HCT116 (cell line): ENCODE data around the gene ZER1. TPM values are rescaled to one million over a fixed set of nuclear protein-coding genes. Genes with fewer than 3 reads are reported as not detected.

Experiments used
- ATAC-seq: fragments of 200-7000 bp; cut with Tn5 transposase; 2 replicates; pipeline ENCODE4 v1.9.1; 2020; ENCODE audit warnings: mild to moderate bottlenecking, moderate library complexity
- BruUV-seq: library from RNA; stranded (reverse); fragments of 400-500 nt; replicated peaks from 2 replicates; lab custom pipeline; 2021; lab: Mats Ljungman, UMichigan
- CTCF ChIA-PET: fragments of 300-600 bp; sonication (Branson Sonifier 250); formaldehyde crosslinking; loops from one replicate; lab custom pipeline; 2021; ENCODE audit warnings: antibody characterized with exemption; lab: Charles Lee
- POLR2A ChIA-PET: fragments of 300-600, 350-600 bp; sonication (Branson Sonifier 250); formaldehyde crosslinking; loops from one replicate; lab custom pipeline; 2021; ENCODE audit warnings: antibody characterized with exemption; lab: Charles Lee
- RAD21 ChIA-PET, 2 experiments: fragments of 300-600 bp; sonication (Branson Sonifier 250); formaldehyde crosslinking; loops; one replicate each; lab custom pipeline; 2023; ENCODE audit warnings: low total read pairs in 2 of 2; ENCODE audit not compliant: uncharacterized antibody in 2 of 2, unreplicated experiment in 2 of 2, low non-redundant PET in 1 of 2; lab: Charles Lee
- DNase-seq: peaks from one replicate; pipeline ENCODE4 v3.0.0-alpha.2; 2010; ENCODE audit warnings: low read depth, low spot score
- H2AFZ ChIP-seq: fragments of 200-600 bp; shearing (Covaris generic), sonication (generic); 2 replicates; pipeline ENCODE4 v1.6.1; 2017; ENCODE audit warnings: low read depth, mixed run types, mixed read lengths, antibody characterized with exemption, low read length; ENCODE audit not compliant: poor library complexity, severe bottlenecking
- H3K27ac ChIP-seq: 2 replicates; pipeline ENCODE4 v1.5.1; 2012; ENCODE audit warnings: low read depth, low read length
- H3K27me3 ChIP-seq: fragments of 200-600 bp; sonication (generic); 2 replicates; pipeline ENCODE4 v1.6.1; 2016; ENCODE audit warnings: mixed run types, low read length, mixed read lengths; ENCODE audit not compliant: insufficient read depth
- H3K36me3 ChIP-seq, 2 experiments: fragments of 200-500 bp in 1 of 2; fragments of 200-600 bp in 1 of 2; sonication (Bioruptor generic) in 1 of 2; sonication (generic) in 1 of 2; 2 replicates each; pipeline versions ENCODE4 v1.5.1 to v1.6.1; 2014 to 2016; ENCODE audit warnings: low read length in 2 of 2, inconsistent platforms in 1 of 2, mixed read lengths in 1 of 2, mixed run types in 1 of 2; ENCODE audit not compliant: insufficient read depth in 2 of 2, control insufficient read depth in 1 of 2
- H3K4me1 ChIP-seq, 2 experiments: fragments of 200-600 bp in 1 of 2; sonication (generic) in 1 of 2; 2 replicates each; pipeline versions ENCODE4 v1.5.1 to v1.6.1; 2012 to 2017; ENCODE audit warnings: low read length in 2 of 2, inconsistent platforms in 1 of 2, mild to moderate bottlenecking in 1 of 2, mixed read lengths in 1 of 2, mixed run types in 1 of 2, moderate library complexity in 1 of 2; ENCODE audit not compliant: insufficient read depth in 2 of 2, control insufficient read depth in 1 of 2
- H3K4me2 ChIP-seq: fragments of 200-600 bp; sonication (generic); 2 replicates; pipeline ENCODE4 v1.6.1; 2017; ENCODE audit warnings: mixed run types, low read length, mixed read lengths
- H3K4me3 ChIP-seq, 2 experiments: fragments of 200-600 bp in 1 of 2; sonication (generic) in 1 of 2; replicated peaks in 1 of 2; 2 replicates each; pipeline ENCODE4 v1.5.1; 2011 to 2016; ENCODE audit warnings: low read length in 2 of 2, control low read depth in 1 of 2, low read depth in 1 of 2, mild to moderate bottlenecking in 1 of 2, mixed read lengths in 1 of 2, mixed run types in 1 of 2
- H3K79me2 ChIP-seq: fragments of 200-600 bp; sonication (generic); 2 replicates; pipeline ENCODE4 v1.6.1; 2017; ENCODE audit warnings: mild to moderate bottlenecking, mixed run types, low read length, moderate library complexity, mixed read lengths; ENCODE audit not compliant: insufficient read depth
- H3K9ac ChIP-seq: fragments of 200-600 bp; sonication (generic); 2 replicates; pipeline ENCODE4 v1.6.1; 2016; ENCODE audit warnings: low read length, mixed read lengths
- H3K9me2 ChIP-seq: fragments of 200-600 bp; sonication (generic), shearing (Covaris generic); 2 replicates; pipeline ENCODE4 v1.6.1; 2017; ENCODE audit warnings: mixed run types, mild to moderate bottlenecking, moderate library complexity; ENCODE audit not compliant: insufficient read depth
- H3K9me3 ChIP-seq, 2 experiments: fragments of 200-500 bp in 1 of 2; fragments of 200-600 bp in 1 of 2; sonication (Bioruptor generic) in 1 of 2; sonication (generic) in 1 of 2; 2 replicates each; pipeline ENCODE4 v1.6.1; 2014 to 2017; ENCODE audit warnings: low read length in 2 of 2, mixed read lengths in 2 of 2, inconsistent platforms in 1 of 2, low read depth in 1 of 2, mild to moderate bottlenecking in 1 of 2, mixed run types in 1 of 2, moderate library complexity in 1 of 2; ENCODE audit not compliant: control insufficient read depth in 1 of 2, insufficient read depth in 1 of 2
- H4K20me1 ChIP-seq: fragments of 200-600 bp; sonication (generic), shearing (Covaris generic); 2 replicates; pipeline ENCODE4 v1.6.1; 2017; ENCODE audit warnings: mixed run types, mild to moderate bottlenecking, moderate library complexity; ENCODE audit not compliant: insufficient read depth
- CBX3 ChIP-seq: IDR thresholded peaks from 2 replicates; pipeline ENCODE4 v1.6.1; 2012; ENCODE audit warnings: low read depth
- EGR1 ChIP-seq: IDR thresholded peaks from 2 replicates; pipeline ENCODE4 v1.6.1; 2012; ENCODE audit warnings: low read depth
- ELF1 ChIP-seq: IDR thresholded peaks from 2 replicates; pipeline ENCODE4 v1.6.1; 2012; ENCODE audit warnings: low read depth, borderline replicate concordance
- EZH2 ChIP-seq: fragments of 200-600 bp; sonication (generic); IDR thresholded peaks from 2 replicates; pipeline ENCODE4 v1.6.1; 2017; ENCODE audit warnings: antibody characterized with exemption, mixed run types
- EZH2phosphoT487 ChIP-seq: fragments of 200-600 bp; IDR thresholded peaks from 2 replicates; pipeline ENCODE4 v1.6.1; 2018; ENCODE audit warnings: antibody characterized with exemption, borderline replicate concordance
- FOSL1 ChIP-seq: IDR thresholded peaks from 2 replicates; pipeline ENCODE4 v1.6.1; 2012; ENCODE audit warnings: low read depth
- JUND ChIP-seq: IDR thresholded peaks from 2 replicates; pipeline ENCODE4 v1.6.1; 2012
- POLR2A ChIP-seq: IDR thresholded peaks from 2 replicates; pipeline ENCODE4 v1.7.0; 2011; ENCODE audit warnings: borderline replicate concordance; ENCODE audit not compliant: insufficient read depth, insufficient read length; ENCODE audit errors: extremely low read depth
- POLR2AphosphoS5 ChIP-seq: IDR thresholded peaks from 2 replicates; pipeline ENCODE4 v1.6.1; 2011; ENCODE audit warnings: mild to moderate bottlenecking, low read depth, low read length, moderate library complexity
- SIN3A ChIP-seq: IDR thresholded peaks from 2 replicates; pipeline ENCODE4 v1.6.1; 2012; ENCODE audit warnings: low read depth
- SP1 ChIP-seq: IDR thresholded peaks from 2 replicates; pipeline ENCODE4 v1.6.1; 2012; ENCODE audit warnings: low read depth
- SRF ChIP-seq: IDR thresholded peaks from 2 replicates; pipeline ENCODE4 v1.6.1; 2012; ENCODE audit warnings: low read depth
- TCF7L2 ChIP-seq: IDR thresholded peaks from 2 replicates; pipeline ENCODE4 v1.7.0; 2011; ENCODE audit warnings: borderline replicate concordance, inconsistent platforms; ENCODE audit not compliant: insufficient read depth, insufficient read length; ENCODE audit errors: extremely low read depth
- YY1 ChIP-seq: IDR thresholded peaks from 2 replicates; pipeline ENCODE4 v1.6.1; 2011; ENCODE audit warnings: low read length, low read depth, moderate library complexity, mild to moderate bottlenecking; ENCODE audit not compliant: insufficient replicate concordance; ENCODE audit errors: extremely low read depth
- ZFX ChIP-seq: fragments of 450-650 bp; IDR thresholded peaks from 2 replicates; pipeline ENCODE4 v1.6.1; 2017
- ZNF274 ChIP-seq: fragments of 200-500 bp; sonication (Bioruptor generic); IDR thresholded peaks from 2 replicates; pipeline ENCODE4 v1.6.1; 2014; ENCODE audit warnings: mild to moderate bottlenecking, low read depth, low read length, inconsistent platforms
- intact Hi-C: fragments of 100-400 bp; cut with micrococcal nuclease; formaldehyde crosslinking; loops from 2 replicates; pipeline ENCODE4 v1.10.0; 2022
- total RNA-seq: library from RNA; stranded (reverse); gene quantifications from one replicate; pipeline ENCODE4 v1.2.1, GENCODE V29; 2021; ENCODE audit not compliant: unreplicated experiment
- TF ChIP-seq, protein P1 (sequence below), 3 experiments: fragments of 200-600 bp in 1 of 3; sonication (generic) in 1 of 3; IDR thresholded peaks in 2 of 3; conservative IDR thresholded peaks in 1 of 3; 2 replicates each; pipeline ENCODE4 v1.5.1; 2012 to 2017; ENCODE audit warnings: low read depth in 2 of 3, low read length in 2 of 3, antibody characterized with exemption in 1 of 3, borderline replicate concordance in 1 of 3, control low read depth in 1 of 3, mild to moderate bottlenecking in 1 of 3, mixed read lengths in 1 of 3, mixed run types in 1 of 3, moderate library complexity in 1 of 3; ENCODE audit not compliant: insufficient read depth in 1 of 3
- TF ChIP-seq, protein P2 (sequence below): IDR thresholded peaks from 2 replicates; pipeline ENCODE4 v1.6.1; 2012
- TF ChIP-seq, protein P3 (sequence below): IDR thresholded peaks from 2 replicates; pipeline ENCODE4 v1.6.1; 2012; ENCODE audit warnings: low read depth
- TF ChIP-seq, protein P4 (sequence below): IDR thresholded peaks from 2 replicates; pipeline ENCODE4 v1.6.1; 2012

ZER1 gene
- total RNA-seq, 1 experiment from 2014 or later: 18.0 TPM

DNA sequence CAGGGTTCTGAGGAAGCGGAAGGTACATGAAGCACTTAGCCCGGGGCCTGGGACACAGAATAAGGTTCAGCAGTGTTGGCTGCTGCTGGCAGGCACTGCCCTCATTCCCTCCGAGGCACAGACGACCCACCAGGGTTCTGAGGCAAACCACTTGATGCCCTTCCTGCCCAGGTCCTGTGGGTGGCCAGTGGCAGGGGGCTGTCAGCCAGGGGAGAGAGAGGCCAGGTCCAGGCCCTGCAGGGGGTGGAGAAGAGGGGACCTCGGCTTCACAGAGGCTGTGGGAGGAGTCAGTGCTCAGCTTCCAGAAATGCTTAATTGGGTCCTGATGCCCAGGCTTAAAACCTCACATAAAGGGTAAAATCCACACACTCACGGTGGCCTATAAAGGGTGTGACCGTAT is 43.4 kb downstream of the ZER1 start:
- TF ChIP-seq EGR1 (no peak), POLR2AphosphoS5 (no peak), EZH2phosphoT487 (no peak), FOSL1 (no peak), CBX3 (no peak), SIN3A (no peak), YY1 (no peak), POLR2A (no peak), ELF1 (no peak), TCF7L2 (no peak), ZNF274 (no peak), SP1 (no peak), JUND (no peak), ZFX (no peak), EZH2 (no peak), SRF (no peak)
- TF ChIP-seq, protein P1, sequence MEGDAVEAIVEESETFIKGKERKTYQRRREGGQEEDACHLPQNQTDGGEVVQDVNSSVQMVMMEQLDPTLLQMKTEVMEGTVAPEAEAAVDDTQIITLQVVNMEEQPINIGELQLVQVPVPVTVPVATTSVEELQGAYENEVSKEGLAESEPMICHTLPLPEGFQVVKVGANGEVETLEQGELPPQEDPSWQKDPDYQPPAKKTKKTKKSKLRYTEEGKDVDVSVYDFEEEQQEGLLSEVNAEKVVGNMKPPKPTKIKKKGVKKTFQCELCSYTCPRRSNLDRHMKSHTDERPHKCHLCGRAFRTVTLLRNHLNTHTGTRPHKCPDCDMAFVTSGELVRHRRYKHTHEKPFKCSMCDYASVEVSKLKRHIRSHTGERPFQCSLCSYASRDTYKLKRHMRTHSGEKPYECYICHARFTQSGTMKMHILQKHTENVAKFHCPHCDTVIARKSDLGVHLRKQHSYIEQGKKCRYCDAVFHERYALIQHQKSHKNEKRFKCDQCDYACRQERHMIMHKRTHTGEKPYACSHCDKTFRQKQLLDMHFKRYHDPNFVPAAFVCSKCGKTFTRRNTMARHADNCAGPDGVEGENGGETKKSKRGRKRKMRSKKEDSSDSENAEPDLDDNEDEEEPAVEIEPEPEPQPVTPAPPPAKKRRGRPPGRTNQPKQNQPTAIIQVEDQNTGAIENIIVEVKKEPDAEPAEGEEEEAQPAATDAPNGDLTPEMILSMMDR (IDR thresholded peaks at IDR 0.05 in 2 of 3, conservative IDR thresholded peaks at IDR 0.05 in 1 of 3; ENCODE audit: borderline replicate concordance in 1 of 3, insufficient read depth in 1 of 3, low read depth in 2 of 3, low read length in 2 of 3): no peak
- TF ChIP-seq, protein P2, sequence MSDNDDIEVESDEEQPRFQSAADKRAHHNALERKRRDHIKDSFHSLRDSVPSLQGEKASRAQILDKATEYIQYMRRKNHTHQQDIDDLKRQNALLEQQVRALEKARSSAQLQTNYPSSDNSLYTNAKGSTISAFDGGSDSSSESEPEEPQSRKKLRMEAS: no peak
- TF ChIP-seq, protein P3, sequence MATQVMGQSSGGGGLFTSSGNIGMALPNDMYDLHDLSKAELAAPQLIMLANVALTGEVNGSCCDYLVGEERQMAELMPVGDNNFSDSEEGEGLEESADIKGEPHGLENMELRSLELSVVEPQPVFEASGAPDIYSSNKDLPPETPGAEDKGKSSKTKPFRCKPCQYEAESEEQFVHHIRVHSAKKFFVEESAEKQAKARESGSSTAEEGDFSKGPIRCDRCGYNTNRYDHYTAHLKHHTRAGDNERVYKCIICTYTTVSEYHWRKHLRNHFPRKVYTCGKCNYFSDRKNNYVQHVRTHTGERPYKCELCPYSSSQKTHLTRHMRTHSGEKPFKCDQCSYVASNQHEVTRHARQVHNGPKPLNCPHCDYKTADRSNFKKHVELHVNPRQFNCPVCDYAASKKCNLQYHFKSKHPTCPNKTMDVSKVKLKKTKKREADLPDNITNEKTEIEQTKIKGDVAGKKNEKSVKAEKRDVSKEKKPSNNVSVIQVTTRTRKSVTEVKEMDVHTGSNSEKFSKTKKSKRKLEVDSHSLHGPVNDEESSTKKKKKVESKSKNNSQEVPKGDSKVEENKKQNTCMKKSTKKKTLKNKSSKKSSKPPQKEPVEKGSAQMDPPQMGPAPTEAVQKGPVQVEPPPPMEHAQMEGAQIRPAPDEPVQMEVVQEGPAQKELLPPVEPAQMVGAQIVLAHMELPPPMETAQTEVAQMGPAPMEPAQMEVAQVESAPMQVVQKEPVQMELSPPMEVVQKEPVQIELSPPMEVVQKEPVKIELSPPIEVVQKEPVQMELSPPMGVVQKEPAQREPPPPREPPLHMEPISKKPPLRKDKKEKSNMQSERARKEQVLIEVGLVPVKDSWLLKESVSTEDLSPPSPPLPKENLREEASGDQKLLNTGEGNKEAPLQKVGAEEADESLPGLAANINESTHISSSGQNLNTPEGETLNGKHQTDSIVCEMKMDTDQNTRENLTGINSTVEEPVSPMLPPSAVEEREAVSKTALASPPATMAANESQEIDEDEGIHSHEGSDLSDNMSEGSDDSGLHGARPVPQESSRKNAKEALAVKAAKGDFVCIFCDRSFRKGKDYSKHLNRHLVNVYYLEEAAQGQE: no peak
- TF ChIP-seq, protein P4, sequence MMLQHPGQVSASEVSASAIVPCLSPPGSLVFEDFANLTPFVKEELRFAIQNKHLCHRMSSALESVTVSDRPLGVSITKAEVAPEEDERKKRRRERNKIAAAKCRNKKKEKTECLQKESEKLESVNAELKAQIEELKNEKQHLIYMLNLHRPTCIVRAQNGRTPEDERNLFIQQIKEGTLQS: no peak
- TF ChIP-seq, all 23 proteins: peak for 0
- ChIA-PET CTCF (no interaction called here), POLR2A (no interaction called here), RAD21 (no interaction called here)
- peaks cover 5% of the 10 kb centered on the region; the same call in 1 of the 2 replicates for H3K79me2 ChIP-seq
- H2AFZ ChIP-seq: no peak overlapping the region
- H3K9me3 ChIP-seq: no peaks in the 10 kb centered on the region
- H3K4me1 ChIP-seq: peaks cover 2 to 22% of the 10 kb centered on the region in 2 experiments; a peak in 2 of 4 replicates
- no peak for ATAC-seq
- BruUV-seq: no TSS peak
- no peak overlapping the region for H3K4me3 ChIP-seq
- no peaks in the 10 kb centered on the region for H4K20me1 ChIP-seq
- H3K9ac ChIP-seq: no peak overlapping the region
- no peaks in the 10 kb centered on the region for H3K9me2 ChIP-seq
- no peaks in the 10 kb centered on the region for H3K27me3 ChIP-seq
- no peak overlapping the region for H3K4me2 ChIP-seq
- H3K27ac ChIP-seq: no peak overlapping the region
- no peak for DNase-seq
- no peaks in the 10 kb centered on the region for H3K36me3 ChIP-seq
- intact Hi-C loops: no loop called here
